Adrenal gland (tissue), 5 donors: ENCODE measurements around the gene NUFIP2.

Experiments
- POLR2A ChIP-seq, 2 donors: fragments of 450-650 bp; IDR thresholded peaks; one replicate each; pipeline ENCODE4 v1.6.1; 2017; ENCODE audit warnings: antibody characterized with exemption in 2 of 2, mild to moderate bottlenecking in 2 of 2, moderate library complexity in 1 of 2
- TF ChIP-seq, protein P1 (sequence below), 6 experiments: fragments of 450-650 bp in 4 of 6; fragments of 200-600 bp in 2 of 6; sonication (generic) in 1 of 6; IDR thresholded peaks; 1 replicate in 5 of 6; 2 replicates in 1 of 6; pipeline versions ENCODE4 v1.5.1 to v1.8.0; 2016 to 2021; ENCODE audit warnings: antibody characterized with exemption in 6 of 6, mild to moderate bottlenecking in 2 of 6, moderate library complexity in 1 of 6
- donor health status: DM: no; HTN: no; CAD: no.

DNA sequence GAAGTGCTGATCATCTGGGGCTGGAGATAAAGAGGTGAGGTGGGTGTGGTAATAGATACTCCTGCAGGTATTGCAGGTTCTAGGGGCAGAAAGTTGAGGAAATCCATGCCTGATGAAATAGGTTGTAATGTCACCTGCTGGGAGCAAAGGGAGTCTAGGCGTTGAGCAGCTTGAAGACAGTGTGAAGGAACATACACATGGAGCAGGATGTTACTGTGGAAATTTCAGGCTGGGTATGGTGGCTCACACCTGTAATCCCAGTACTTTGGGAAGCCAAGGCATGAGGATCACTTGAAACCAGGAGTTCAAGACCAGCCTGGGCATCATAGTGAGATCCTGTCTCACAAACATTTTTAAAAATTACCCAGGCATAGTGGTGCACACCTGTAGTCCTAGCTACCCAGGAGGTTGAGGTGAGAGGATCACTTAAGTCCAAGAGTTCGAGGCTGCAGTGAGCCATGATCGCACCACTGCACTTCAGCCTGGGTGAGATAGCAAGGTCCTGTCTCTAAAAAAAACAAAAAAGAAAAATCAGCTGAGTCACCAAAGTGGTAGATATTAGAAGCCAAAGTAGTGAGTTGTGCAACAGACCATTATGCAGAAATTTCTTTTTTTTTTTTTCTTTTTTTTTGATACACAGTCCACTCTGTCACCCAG is 56.3 kb downstream of the NUFIP2 start:
- TF ChIP-seq POLR2A (IDR thresholded peaks at IDR 0.05) = peak in 1 of 2 donors; percentile 20
- TF ChIP-seq, protein P1, sequence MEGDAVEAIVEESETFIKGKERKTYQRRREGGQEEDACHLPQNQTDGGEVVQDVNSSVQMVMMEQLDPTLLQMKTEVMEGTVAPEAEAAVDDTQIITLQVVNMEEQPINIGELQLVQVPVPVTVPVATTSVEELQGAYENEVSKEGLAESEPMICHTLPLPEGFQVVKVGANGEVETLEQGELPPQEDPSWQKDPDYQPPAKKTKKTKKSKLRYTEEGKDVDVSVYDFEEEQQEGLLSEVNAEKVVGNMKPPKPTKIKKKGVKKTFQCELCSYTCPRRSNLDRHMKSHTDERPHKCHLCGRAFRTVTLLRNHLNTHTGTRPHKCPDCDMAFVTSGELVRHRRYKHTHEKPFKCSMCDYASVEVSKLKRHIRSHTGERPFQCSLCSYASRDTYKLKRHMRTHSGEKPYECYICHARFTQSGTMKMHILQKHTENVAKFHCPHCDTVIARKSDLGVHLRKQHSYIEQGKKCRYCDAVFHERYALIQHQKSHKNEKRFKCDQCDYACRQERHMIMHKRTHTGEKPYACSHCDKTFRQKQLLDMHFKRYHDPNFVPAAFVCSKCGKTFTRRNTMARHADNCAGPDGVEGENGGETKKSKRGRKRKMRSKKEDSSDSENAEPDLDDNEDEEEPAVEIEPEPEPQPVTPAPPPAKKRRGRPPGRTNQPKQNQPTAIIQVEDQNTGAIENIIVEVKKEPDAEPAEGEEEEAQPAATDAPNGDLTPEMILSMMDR (IDR thresholded peaks at IDR 0.05) = no peak
